AG04450 (cell line): ENCODE data around the gene MAD1L1. TPM values are rescaled to one million over a fixed set of nuclear protein-coding genes. Genes with fewer than 3 reads are reported as not detected.

Source experiments
- CTCF ChIA-PET: fragments of 300-600, 350-600 bp; formaldehyde crosslinking; extraction: SDS; loops from one replicate; lab custom pipeline; 2022; ENCODE audit warnings: antibody characterized with exemption, inconsistent platforms; lab: Charles Lee
- POLR2A ChIA-PET: fragments of 350-600 bp; formaldehyde crosslinking; extraction: SDS; loops from one replicate; lab custom pipeline; 2021; ENCODE audit warnings: antibody characterized with exemption, inconsistent platforms; lab: Yijun Ruan, JAX
- DNase-seq: peaks from one replicate; pipeline ENCODE4 v3.0.0-alpha.2; 2011; ENCODE audit warnings: low read depth, low spot score
- H3K27ac ChIP-seq: one replicate; pipeline ENCODE4 v1.5.1; 2012; ENCODE audit warnings: low read depth, low read length, control low read depth
- H3K27me3 ChIP-seq: one replicate; pipeline ENCODE4 v1.6.0; 2012; ENCODE audit warnings: low read length; ENCODE audit not compliant: control insufficient read depth, insufficient read depth
- H3K4me3 ChIP-seq: 2 replicates; pipeline ENCODE4 v1.5.1; 2011; ENCODE audit warnings: mild to moderate bottlenecking, low read depth, low read length, control low read depth
- H3K9me3 ChIP-seq: 2 replicates; pipeline ENCODE4 v1.5.1; 2012; ENCODE audit warnings: low read length; ENCODE audit not compliant: control insufficient read depth, insufficient read depth
- CTCF ChIP-seq: IDR thresholded peaks from 2 replicates; pipeline ENCODE4 v1.5.1; 2011; ENCODE audit warnings: low read depth, low read length, control low read depth, inconsistent platforms
- polyA plus RNA-seq: library from polyadenylated mRNA; depleted of rRNA; stranded (reverse); fragments of >200 nt; gene quantifications from 2 replicates; pipeline ENCODE4 v1.2.3, GENCODE V29; 2011

MAD1L1 gene
- polyA plus RNA-seq, 1 experiment, result 11.9 TPM

GRCh38 chr7:1811850-1812508, 420.8 kb downstream of the MAD1L1 start:
- TF ChIP-seq CTCF, result no peak
- no peak overlapping the region for H3K27ac ChIP-seq
- H3K27me3 ChIP-seq, result no peaks in the 10 kb centered on the region
- no peak overlapping the region for H3K4me3 ChIP-seq
- no peak for DNase-seq
- ChIA-PET CTCF (no interaction called here), POLR2A (no interaction called here)
- no peaks in the 10 kb centered on the region; the same call in 1 of the 2 replicates for H3K9me3 ChIP-seq

GRCh38 chr7:1810961-1811849, 421.5 kb downstream of the MAD1L1 start:
- Histone ChIP-seq H3K4me3 (no peak overlapping the region), H3K27me3 (no peaks in the 10 kb centered on the region), H3K27ac (no peak overlapping the region), H3K9me3 (no peaks in the 10 kb centered on the region; the same call in 1 of the 2 replicates)
- no peak for DNase-seq
- POLR2A ChIA-PET, result no interaction called here
- no peak for TF ChIP-seq CTCF
- CTCF ChIA-PET, result no interaction called here

- Histone ChIP-seq H3K9me3 (no peaks in the 10 kb centered on the region; the same call in 1 of the 2 replicates), H3K27ac (no peak overlapping the region), H3K27me3 (no peaks in the 10 kb centered on the region), H3K4me3 (no peak overlapping the region)
- TF ChIP-seq CTCF, result no peak
- DNase-seq, result no peak
- POLR2A ChIA-PET, result no interaction called here
- CTCF ChIA-PET, result no interaction called here
Observed at GRCh38 chr7:1810521-1810920, 422.2 kb downstream of the MAD1L1 start.

- ChIA-PET CTCF (no interaction called here), POLR2A (no interaction called here)
Observed at GRCh38 chr7:1809601-1810258, 423.0 kb downstream of the MAD1L1 start.

More at GRCh38 chr7:1809601-1810258, 423.0 kb downstream of the MAD1L1 start:
- Histone ChIP-seq H3K4me3 (no peak overlapping the region), H3K9me3 (no peaks in the 10 kb centered on the region; the same call in 1 of the 2 replicates), H3K27me3 (no peaks in the 10 kb centered on the region), H3K27ac (no peak overlapping the region)
- TF ChIP-seq CTCF, result no peak
- DNase-seq, result no peak
